GM19455 (cell line): ENCODE results near the gene CELF2.
"Not testable (repeated sequence)": the region's sequence is repeated elsewhere in the genome, so short reads cannot be mapped to it uniquely, and the experiment has no call there.

Experiments
- ATAC-seq: cut with Tn5 transposase; IDR thresholded peaks from one replicate; pipeline ENCODE4 v1.9.1; 2021; ENCODE audit not compliant: unreplicated experiment

CELF2 gene

GRCh38 chr10:11017570-11018431 is at the start of gene CELF2:
TSS of gene CELF2 (plus strand) at chr10:11017872. CDS start at chr10:11018090, 218 bp downstream.
- ATAC-seq = no peak

- ATAC-seq = no peak
Observed at GRCh38 chr10:10968257-10968588, 49.4 kb upstream of the CELF2 start.

GRCh38 chr10:10973310-10973709 is 44.4 kb upstream of the CELF2 start:
- no peak for ATAC-seq

GRCh38 chr10:10975647-10976046 is 42.0 kb upstream of the CELF2 start:
- ATAC-seq = no peak

- ATAC-seq = no peak
Observed at GRCh38 chr10:10976652-10977051, 41.0 kb upstream of the CELF2 start.

GRCh38 chr10:10977226-10977956 is 40.3 kb upstream of the CELF2 start:
- ATAC-seq = no peak

GRCh38 chr10:10977978-10978377 is 39.7 kb upstream of the CELF2 start:
- no peak for ATAC-seq

- no peak for ATAC-seq
Observed at GRCh38 chr10:10985361-10985760, 32.3 kb upstream of the CELF2 start.

GRCh38 chr10:10986606-10987005 is 31.1 kb upstream of the CELF2 start:
- ATAC-seq = no peak

GRCh38 chr10:10987111-10987510 is 30.6 kb upstream of the CELF2 start:
- ATAC-seq = no peak

- no peak for ATAC-seq
Observed at GRCh38 chr10:10989669-10990068, 28.0 kb upstream of the CELF2 start.

GRCh38 chr10:10991144-10991543 is 26.5 kb upstream of the CELF2 start:
- ATAC-seq = no peak

- no peak for ATAC-seq
Observed at GRCh38 chr10:10992072-10992471, 25.6 kb upstream of the CELF2 start.

GRCh38 chr10:10992961-10993714 is 24.5 kb upstream of the CELF2 start:
- no peak for ATAC-seq

GRCh38 chr10:10993785-10994184 is 23.9 kb upstream of the CELF2 start:
- no peak for ATAC-seq

GRCh38 chr10:10994360-10994759 is 23.3 kb upstream of the CELF2 start:
- no peak for ATAC-seq

- ATAC-seq = no peak
Observed at GRCh38 chr10:10995120-10995519, 22.6 kb upstream of the CELF2 start.

GRCh38 chr10:10996966-10997620 is 20.6 kb upstream of the CELF2 start:
- ATAC-seq = no peak

GRCh38 chr10:10999501-10999900 is 18.2 kb upstream of the CELF2 start:
- ATAC-seq = not testable (repeated sequence)

- no peak for ATAC-seq
Observed at GRCh38 chr10:11002485-11002884, 15.2 kb upstream of the CELF2 start.

- no peak for ATAC-seq
Observed at GRCh38 chr10:11002916-11003315, 14.8 kb upstream of the CELF2 start.
